Hepatocyte (in vitro differentiated cells): Measurements from ENCODE around the gene SEPHS2. TPM values are rescaled to one million over a fixed set of nuclear protein-coding genes. Genes with fewer than 3 reads are reported as not detected.

ENCODE experiments used
- DNase-seq: peaks from one replicate; pipeline ENCODE4 v3.0.0-alpha.2; 2016; ENCODE audit warnings: low spot score
- H2AFZ ChIP-seq: fragments of 200-600 bp; sonication (generic); 2 replicates; pipeline ENCODE4 v1.6.0; 2016; ENCODE audit warnings: antibody characterized with exemption, mild to moderate bottlenecking
- H3K27ac ChIP-seq: fragments of 200-600 bp; sonication (generic); 2 replicates; pipeline ENCODE4 v1.5.1; 2016; ENCODE audit warnings: mild to moderate bottlenecking
- H3K27me3 ChIP-seq: fragments of 200-600 bp; sonication (generic); 2 replicates; pipeline ENCODE4 v1.6.1; 2016
- H3K36me3 ChIP-seq: fragments of 200-600 bp; sonication (generic); replicated peaks from 2 replicates; pipeline ENCODE4 v1.5.1; 2016; ENCODE audit warnings: low read depth; ENCODE audit not compliant: insufficient read depth
- H3K4me1 ChIP-seq: fragments of 200-600 bp; sonication (generic); 2 replicates; pipeline ENCODE4 v1.5.1; 2016; ENCODE audit warnings: mild to moderate bottlenecking, moderate library complexity; ENCODE audit not compliant: insufficient read depth
- H3K4me2 ChIP-seq: fragments of 200-600 bp; sonication (generic); 2 replicates; pipeline ENCODE4 v1.6.0; 2016
- H3K4me3 ChIP-seq: fragments of 200-600 bp; sonication (generic); 2 replicates; pipeline ENCODE4 v1.5.1; 2016; ENCODE audit warnings: mild to moderate bottlenecking
- H3K79me2 ChIP-seq: fragments of 200-600 bp; sonication (generic); 2 replicates; pipeline ENCODE4 v1.6.0; 2017; ENCODE audit warnings: mild to moderate bottlenecking
- H3K9me2 ChIP-seq: fragments of 200-600 bp; sonication (generic); replicated peaks from 2 replicates; pipeline ENCODE4 v1.6.0; 2017; ENCODE audit warnings: mild to moderate bottlenecking; ENCODE audit not compliant: insufficient read depth
- H3K9me3 ChIP-seq: fragments of 200-600 bp; sonication (generic); 2 replicates; pipeline ENCODE4 v1.5.1; 2016; ENCODE audit warnings: low read depth, mild to moderate bottlenecking
- H4K20me1 ChIP-seq: fragments of 200-600 bp; sonication (generic); 2 replicates; pipeline ENCODE4 v1.6.0; 2016; ENCODE audit warnings: mild to moderate bottlenecking; ENCODE audit not compliant: insufficient read depth, poor library complexity, severe bottlenecking
- CTCF ChIP-seq: fragments of 200-600 bp; sonication (generic); IDR thresholded peaks from 2 replicates; pipeline ENCODE4 v1.5.1; 2016; ENCODE audit warnings: antibody characterized with exemption, mild to moderate bottlenecking; ENCODE audit not compliant: poor library complexity
- EZH2 ChIP-seq: fragments of 200-600 bp; sonication (generic); IDR thresholded peaks from 2 replicates; pipeline ENCODE4 v1.6.1; 2016; ENCODE audit warnings: antibody characterized with exemption, mild to moderate bottlenecking, borderline replicate concordance
- EZH2phosphoT487 ChIP-seq: fragments of 200-600 bp; sonication (generic); IDR thresholded peaks from one replicate; pipeline ENCODE4 v1.6.1; 2018; ENCODE audit warnings: antibody characterized with exemption, mild to moderate bottlenecking, low read depth, moderate library complexity; ENCODE audit not compliant: unreplicated experiment, severe bottlenecking
- WGBS: methylation state at CpG from one replicate; pipeline ENCODE4 v1.1.6; 2016; ENCODE audit warnings: low lambda C conversion rate; ENCODE audit errors: missing lambda C conversion rate; 5-methylcytosine and 5-hydroxymethylcytosine counted together
- polyA plus RNA-seq: library from polyadenylated mRNA; unstranded; fragments of >200 nt; fragmentation: Nextera tagmentation; extraction: Ambion mirVana; gene quantifications from 2 replicates; pipeline ENCODE4 v1.2.1, GENCODE V29; 2016
- total RNA-seq: library from RNA; depleted of rRNA; stranded (reverse); fragments of >200 nt; gene quantifications from 2 replicates; pipeline ENCODE4 v1.2.3, GENCODE V29; 2014

Gene SEPHS2
- total and polyA plus RNA-seq, 2 experiments from 2014 or later = 36.1 to 81.0 TPM

DNA sequence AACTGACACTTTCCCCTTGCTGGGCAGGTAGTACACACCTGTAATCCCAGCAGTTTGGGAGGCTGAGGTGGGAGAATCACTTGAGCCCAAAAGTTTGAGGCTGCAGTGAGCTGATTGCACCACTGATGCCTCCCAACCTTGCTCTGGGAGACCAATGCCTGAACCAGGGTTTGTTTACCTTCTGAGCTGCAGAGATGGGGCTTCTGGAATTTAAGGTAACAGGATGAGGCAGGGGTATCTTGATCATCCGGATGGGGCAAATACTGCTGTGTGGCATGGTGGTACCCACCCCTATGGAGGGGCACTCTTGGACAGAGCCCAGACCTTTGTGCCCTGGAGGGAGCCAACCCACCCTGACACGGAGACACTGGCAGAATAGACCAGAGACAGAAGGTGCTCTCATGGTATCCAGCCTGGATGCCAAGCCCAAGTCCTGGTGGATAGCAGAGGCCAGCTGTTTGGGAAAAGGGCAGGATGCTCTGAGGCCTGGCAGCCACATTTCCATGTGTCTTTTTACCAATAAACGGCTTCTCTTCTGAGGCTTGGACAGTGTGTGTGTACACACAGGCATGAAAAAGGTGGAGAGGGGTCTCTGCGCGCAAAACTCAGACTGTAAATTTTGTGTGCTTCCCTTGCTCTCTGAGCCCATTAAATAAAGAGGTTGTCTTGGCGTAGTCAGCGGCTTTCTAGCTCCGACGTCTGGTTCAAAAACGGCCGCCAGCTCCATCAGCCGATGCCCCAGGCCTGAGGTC, 46.1 kb downstream of the SEPHS2 start:
- no peak for DNase-seq
- Histone ChIP-seq H4K20me1 (no peaks in the 10 kb centered on the region), H3K9me3 (no peaks in the 10 kb centered on the region), H3K4me3 (peak overlapping the region; percentile 39), H2AFZ (peak overlapping the region; percentile 66), H3K27me3 (no peaks in the 10 kb centered on the region), H3K79me2 (peaks cover 19% of the 10 kb centered on the region), H3K4me1 (no peaks in the 10 kb centered on the region), H3K27ac (peak overlapping the region; percentile 87), H3K4me2 (peak overlapping the region; percentile 94), H3K36me3 (no peaks in the 10 kb centered on the region), H3K9me2 (no peaks in the 10 kb centered on the region)
- WGBS = 13% methylated on average over 12 of the region's 12 CpGs
- TF ChIP-seq EZH2 = no peak
- TF ChIP-seq CTCF = no peak
- no peak for TF ChIP-seq EZH2phosphoT487

GRCh38 chr16:30398661-30399434, 46.8 kb downstream of the SEPHS2 start:
- H3K9me2 ChIP-seq = no peaks in the 10 kb centered on the region
- no peak overlapping the region for H3K4me2 ChIP-seq
- 92% methylated on average over 21 of the region's 23 CpGs for WGBS
- H3K4me3 ChIP-seq = no peak overlapping the region
- TF ChIP-seq EZH2 = no peak
- TF ChIP-seq EZH2phosphoT487 = no peak
- no peak for TF ChIP-seq CTCF
- H4K20me1 ChIP-seq = no peaks in the 10 kb centered on the region
- no peaks in the 10 kb centered on the region for H3K27me3 ChIP-seq
- peak overlapping the region; percentile 87 for H3K27ac ChIP-seq
- H3K9me3 ChIP-seq = no peaks in the 10 kb centered on the region
- H3K4me1 ChIP-seq = peaks cover 8% of the 10 kb centered on the region
- H2AFZ ChIP-seq = no peak overlapping the region
- H3K79me2 ChIP-seq = peaks cover 19% of the 10 kb centered on the region
- no peaks in the 10 kb centered on the region for H3K36me3 ChIP-seq
- no peak for DNase-seq

- Histone ChIP-seq H3K27ac (no peak overlapping the region), H3K4me2 (no peak overlapping the region), H4K20me1 (no peaks in the 10 kb centered on the region), H3K36me3 (no peaks in the 10 kb centered on the region), H3K27me3 (no peaks in the 10 kb centered on the region), H3K9me3 (no peaks in the 10 kb centered on the region), H2AFZ (no peak overlapping the region), H3K4me3 (no peak overlapping the region), H3K4me1 (peaks cover 10% of the 10 kb centered on the region), H3K79me2 (peaks cover 24% of the 10 kb centered on the region), H3K9me2 (no peaks in the 10 kb centered on the region)
- no peak for DNase-seq
- WGBS = 95% methylated on average over 37 of the region's 42 CpGs
- TF ChIP-seq EZH2phosphoT487 = no peak
- no peak for TF ChIP-seq EZH2
- no peak for TF ChIP-seq CTCF
Measured at GRCh38 chr16:30397776-30398660, 47.7 kb downstream of the SEPHS2 start.
